DOHH2 (cell line): ENCODE measurements around the gene NFIA.

Source experiments
- H3F3A ChIP-seq: fragments of 200-600 bp; sonication (generic), shearing (Covaris generic); 2 replicates; pipeline ENCODE4 v1.6.0; 2016; ENCODE audit warnings: antibody characterized with exemption, mild to moderate bottlenecking; ENCODE audit not compliant: control insufficient read depth, insufficient read depth
- H3K27ac ChIP-seq: fragments of 200-600 bp; sonication (generic); 2 replicates; pipeline ENCODE4 v1.5.1; 2014; ENCODE audit warnings: low read depth, mild to moderate bottlenecking, low read length, moderate library complexity
- H3K27me3 ChIP-seq: fragments of 200-600 bp; sonication (generic); 2 replicates; pipeline ENCODE4 v1.6.1; 2014; ENCODE audit warnings: mild to moderate bottlenecking, low read length, mixed read lengths; ENCODE audit not compliant: control insufficient read depth
- H3K36me3 ChIP-seq: fragments of 200-600 bp; sonication (generic); 2 replicates; pipeline ENCODE4 v1.6.1; 2014; ENCODE audit warnings: mild to moderate bottlenecking, low read length, moderate library complexity, mixed read lengths; ENCODE audit not compliant: control insufficient read depth
- H3K4me1 ChIP-seq: fragments of 200-600 bp; sonication (generic); 2 replicates; pipeline ENCODE4 v1.6.1; 2014; ENCODE audit warnings: mild to moderate bottlenecking, low read length, mixed read lengths; ENCODE audit not compliant: control insufficient read depth
- H3K4me2 ChIP-seq: fragments of 200-600 bp; sonication (generic); 2 replicates; pipeline ENCODE4 v1.6.0; 2014; ENCODE audit warnings: mild to moderate bottlenecking, low read length, moderate library complexity
- H3K4me3 ChIP-seq: fragments of 200-600 bp; sonication (generic); 2 replicates; pipeline ENCODE4 v1.5.1; 2014; ENCODE audit warnings: mild to moderate bottlenecking, low read length, mixed read lengths
- H3K79me2 ChIP-seq: fragments of 200-600 bp; sonication (generic); 2 replicates; pipeline ENCODE4 v1.6.1; 2014; ENCODE audit warnings: mild to moderate bottlenecking, low read length, mixed read lengths; ENCODE audit not compliant: control insufficient read depth
- H3K9me2 ChIP-seq: fragments of 200-600 bp; sonication (generic); replicated peaks from 2 replicates; pipeline ENCODE4 v1.6.1; 2014; ENCODE audit warnings: mild to moderate bottlenecking, low read length, mixed read lengths; ENCODE audit not compliant: control insufficient read depth
- H3K9me3 ChIP-seq: fragments of 200-600 bp; sonication (generic); 2 replicates; pipeline ENCODE4 v1.6.1; 2014; ENCODE audit warnings: antibody characterized with exemption, low read length, mixed read lengths; ENCODE audit not compliant: control insufficient read depth, insufficient read depth
- H4K20me1 ChIP-seq: fragments of 200-600 bp; sonication (generic); 2 replicates; pipeline ENCODE4 v1.6.0; 2014; ENCODE audit warnings: low read depth, mild to moderate bottlenecking, antibody characterized with exemption, low read length, moderate library complexity; ENCODE audit not compliant: control insufficient read depth, insufficient read depth
- CTCF ChIP-seq: fragments of 200-600 bp; sonication (generic); IDR thresholded peaks from one replicate; pipeline ENCODE4 v1.5.1; 2014; ENCODE audit warnings: antibody characterized with exemption, mild to moderate bottlenecking, low read depth, low read length; ENCODE audit not compliant: poor library complexity, severe bottlenecking
- EZH2phosphoT487 ChIP-seq: fragments of 200-600 bp; sonication (generic); IDR thresholded peaks from 2 replicates; pipeline ENCODE4 v1.6.1; 2017; ENCODE audit warnings: borderline replicate concordance, mild to moderate bottlenecking, antibody characterized with exemption, low read length, moderate library complexity, mixed read lengths

The NFIA gene

GRCh38 chr1:61330018-61330417 is 247.7 kb downstream of the NFIA start:
- Histone ChIP-seq H3K9me3 (no peaks in the 10 kb centered on the region), H4K20me1 (no peaks in the 10 kb centered on the region), H3K9me2 (no peaks in the 10 kb centered on the region), H3K4me3 (no peak overlapping the region), H3K4me1 (no peaks in the 10 kb centered on the region), H3F3A (no peaks in the 10 kb centered on the region), H3K79me2 (no peaks in the 10 kb centered on the region), H3K36me3 (0 out of 2 replicates have a peak, but pooled peaks cover 2% of the 10 kb centered on the region), H3K27me3 (no peaks in the 10 kb centered on the region), H3K27ac (no peak overlapping the region), H3K4me2 (no peak overlapping the region)
- TF ChIP-seq EZH2phosphoT487 (no peak), CTCF (no peak)

- H3K27ac ChIP-seq: no peak overlapping the region
- 0 out of 2 replicates have a peak, but pooled peaks cover 2% of the 10 kb centered on the region for H3K36me3 ChIP-seq
- H3F3A ChIP-seq: no peaks in the 10 kb centered on the region
- H3K4me3 ChIP-seq: no peak overlapping the region
- no peaks in the 10 kb centered on the region for H3K9me2 ChIP-seq
- H3K79me2 ChIP-seq: no peaks in the 10 kb centered on the region
- no peak for TF ChIP-seq CTCF
- TF ChIP-seq EZH2phosphoT487: no peak
- no peaks in the 10 kb centered on the region for H4K20me1 ChIP-seq
- no peaks in the 10 kb centered on the region for H3K4me1 ChIP-seq
- no peak overlapping the region for H3K4me2 ChIP-seq
- no peaks in the 10 kb centered on the region for H3K27me3 ChIP-seq
- no peaks in the 10 kb centered on the region for H3K9me3 ChIP-seq
Observed at GRCh38 chr1:61330571-61330970, 248.2 kb downstream of the NFIA start.

GRCh38 chr1:61332196-61332753 is 249.9 kb downstream of the NFIA start:
- Histone ChIP-seq H3K9me3 (no peaks in the 10 kb centered on the region), H3K4me1 (no peaks in the 10 kb centered on the region), H3K27ac (no peak overlapping the region), H3K27me3 (no peaks in the 10 kb centered on the region), H3K79me2 (no peaks in the 10 kb centered on the region), H3K9me2 (no peaks in the 10 kb centered on the region), H3K36me3 (0 out of 2 replicates have a peak, but pooled peaks cover 2% of the 10 kb centered on the region), H3F3A (no peaks in the 10 kb centered on the region), H3K4me2 (no peak overlapping the region), H3K4me3 (no peak overlapping the region), H4K20me1 (no peaks in the 10 kb centered on the region)
- TF ChIP-seq EZH2phosphoT487 (no peak), CTCF (no peak)
